ENCODE results near the gene SOCS3. TPM values are rescaled to one million over a fixed set of nuclear protein-coding genes. Genes with fewer than 3 reads are reported as not detected.
A peak's percentile ranks its signal among the peaks of the same experiment; 100 is the strongest.

Gene SOCS3
- total RNA-seq, 1 experiment from 2014 or later: 53.1 TPM

DNA sequence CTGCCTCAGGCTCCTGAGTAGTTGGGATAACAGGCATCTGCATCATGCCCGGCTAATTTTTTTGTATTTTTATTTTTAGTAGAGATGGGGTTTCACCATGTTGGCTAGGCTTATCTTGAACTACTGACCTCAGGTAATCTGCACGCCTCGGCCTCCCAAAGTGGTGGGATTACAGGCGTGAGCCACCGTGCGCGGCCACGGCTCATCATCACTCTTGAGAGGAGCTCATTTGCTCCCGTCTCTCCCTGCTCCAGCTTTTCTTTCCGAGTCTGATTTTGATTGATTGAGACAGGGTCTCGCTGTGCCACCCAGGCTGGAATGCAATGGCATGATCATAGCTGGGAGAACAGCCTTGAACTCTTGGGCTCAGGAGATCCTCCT lies 31.2 kb upstream of the SOCS3 start:
- ATAC-seq: no peak
- Histone ChIP-seq H3K36me3 (ENCODE audit: control insufficient read depth, insufficient read depth, low read length) (peaks cover 3% of the 10 kb centered on the region; the same call in 1 of the 2 replicates), H3K4me1 (ENCODE audit: control insufficient read depth, insufficient read depth, low read length) (peaks cover 1% of the 10 kb centered on the region), H3K9me3 (ENCODE audit: control insufficient read depth, insufficient read depth, low read depth, low read length) (no peaks in the 10 kb centered on the region), H3K4me3 (ENCODE audit: low read depth in 2 of 2, low read length in 2 of 2) (no peak overlapping the region), H3K27me3 (ENCODE audit: control insufficient read depth, insufficient read depth, low read length) (no peaks in the 10 kb centered on the region), H3K27ac (ENCODE audit: low read length) (no peak overlapping the region)
- in situ Hi-C loops (cut with HindIII; ENCODE audit: low pct_unique_long_range_greater_than_20kb, low sequenced_read_pairs) (no loop called here), intact Hi-C loops (cut with micrococcal nuclease; ENCODE audit: unreplicated experiment) (no loop called here)
- BruUV-seq (replicated peaks): no TSS peak
- TF ChIP-seq CTCF (IDR thresholded peaks at IDR 0.05): no peak
- TF ChIP-seq TCF7L2 (IDR thresholded peaks at IDR 0.05; ENCODE audit: low read depth, low read length): no peak
- no peak for TF ChIP-seq POLR2AphosphoS5 (IDR thresholded peaks at IDR 0.05; ENCODE audit: low read depth, low read length)
- TF ChIP-seq REST (IDR thresholded peaks at IDR 0.05; ENCODE audit: insufficient read depth in 1 of 2, low read depth in 2 of 2, low read length in 1 of 2): no peak
- TF ChIP-seq SIN3A (IDR thresholded peaks at IDR 0.05; ENCODE audit: borderline replicate concordance, insufficient read depth, low read depth, low read length): no peak
- DNase-seq (ENCODE audit: low read depth, low spot score): no peak
- POLR2A ChIA-PET: no interaction called here
- CTCF ChIA-PET: interaction anchor here (0.7 to 1.3 kb wide), 2 partner anchors 19 to 30 kb away, joined by 3 to 5 read pairs; no protein-coding TSS in a partner anchor

GRCh38 chr17:78390241-78391050 lies 30.6 kb upstream of the SOCS3 start:
- ChIA-PET POLR2A (no interaction called here), CTCF (interaction anchor here (0.7 kb wide), 1 partner anchor 18 kb away, joined by 5 read pairs; no protein-coding TSS in a partner anchor)
- Histone ChIP-seq H3K4me3 (ENCODE audit: low read depth in 2 of 2, low read length in 2 of 2) (no peak overlapping the region), H3K36me3 (ENCODE audit: control insufficient read depth, insufficient read depth, low read length) (peaks cover 3% of the 10 kb centered on the region; the same call in 1 of the 2 replicates), H3K4me1 (ENCODE audit: control insufficient read depth, insufficient read depth, low read length) (peaks cover 7% of the 10 kb centered on the region), H3K27me3 (ENCODE audit: control insufficient read depth, insufficient read depth, low read length) (no peaks in the 10 kb centered on the region), H3K9me3 (ENCODE audit: control insufficient read depth, insufficient read depth, low read depth, low read length) (no peaks in the 10 kb centered on the region), H3K27ac (ENCODE audit: low read length) (no peak overlapping the region)
- in situ Hi-C loops (cut with HindIII; ENCODE audit: low pct_unique_long_range_greater_than_20kb, low sequenced_read_pairs): no loop called here
- TF ChIP-seq POLR2AphosphoS5 (IDR thresholded peaks at IDR 0.05; ENCODE audit: low read depth, low read length) (no peak), TCF7L2 (IDR thresholded peaks at IDR 0.05; ENCODE audit: low read depth, low read length) (no peak), SIN3A (IDR thresholded peaks at IDR 0.05; ENCODE audit: borderline replicate concordance, insufficient read depth, low read depth, low read length) (no peak), CTCF (IDR thresholded peaks at IDR 0.05) (no peak), REST (IDR thresholded peaks at IDR 0.05; ENCODE audit: insufficient read depth in 1 of 2, low read depth in 2 of 2, low read length in 1 of 2) (no peak)
- intact Hi-C loops (cut with micrococcal nuclease; ENCODE audit: unreplicated experiment): no loop called here
- ATAC-seq: peak; percentile 35; the same call in 1 of the 2 replicates
- no TSS peak for BruUV-seq (replicated peaks)
- no peak for DNase-seq (ENCODE audit: low read depth, low spot score)
